HG02884 (cell line): ENCODE data around the gene TFEB.
"Not testable (repeated sequence)": the region's sequence is repeated elsewhere in the genome, so short reads cannot be mapped to it uniquely, and the experiment has no call there.

Experiments
- ATAC-seq: cut with Tn5 transposase; IDR thresholded peaks from one replicate; pipeline ENCODE4 v1.9.1; 2021; ENCODE audit warnings: mild to moderate bottlenecking, moderate library complexity; ENCODE audit not compliant: unreplicated experiment

Gene TFEB

DNA sequence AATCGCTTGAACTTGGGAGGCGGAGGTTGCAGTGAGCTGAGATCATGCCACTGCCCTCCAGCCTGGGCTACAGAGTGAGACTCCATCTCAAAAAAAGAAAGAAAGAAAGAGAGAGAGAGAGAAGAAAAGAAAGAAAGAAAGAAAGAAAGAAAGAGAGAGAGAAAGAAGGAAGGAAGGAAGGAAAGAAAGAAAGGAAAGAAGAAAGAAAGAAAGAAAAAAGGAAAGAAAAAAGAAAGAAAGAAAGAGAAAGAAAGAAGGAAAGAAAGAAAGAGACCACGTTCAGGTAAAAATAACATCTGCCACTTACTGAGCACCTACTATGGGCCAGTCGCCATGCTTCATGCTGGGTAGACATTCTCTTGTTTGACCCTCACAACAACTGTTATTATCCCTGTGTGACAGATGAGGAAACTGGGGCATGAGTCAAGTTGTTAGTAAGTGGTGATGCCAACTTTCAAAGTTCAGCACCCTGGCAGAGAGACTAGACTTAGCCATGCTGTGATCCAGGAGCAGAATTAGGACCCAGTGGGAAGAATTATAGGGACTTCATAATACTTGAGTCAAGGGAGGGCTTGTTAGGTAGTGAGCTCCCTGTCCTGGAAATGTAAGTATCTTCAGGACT, 30.7 kb upstream of the TFEB start:
- not testable (repeated sequence) for ATAC-seq

DNA sequence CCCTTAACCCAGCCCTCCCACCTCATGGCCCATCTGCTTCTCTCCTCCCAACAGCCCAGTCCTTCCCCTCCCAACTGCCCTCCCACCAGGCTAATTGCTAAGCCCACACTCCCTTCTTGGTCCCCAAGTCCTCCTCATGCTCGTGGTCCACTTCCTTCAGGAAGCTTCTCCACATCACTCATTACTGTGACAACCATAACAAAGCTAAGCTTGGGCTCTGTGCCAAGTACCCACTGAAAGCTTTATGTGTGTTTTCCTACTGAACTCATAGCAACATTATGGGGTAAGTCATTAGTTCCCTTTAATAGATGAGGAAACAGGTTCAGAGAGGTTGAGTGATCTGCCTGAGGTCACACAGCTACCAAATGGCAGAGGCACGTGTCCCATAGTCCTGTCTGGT, 28.1 kb upstream of the TFEB start:
- no peak for ATAC-seq

DNA sequence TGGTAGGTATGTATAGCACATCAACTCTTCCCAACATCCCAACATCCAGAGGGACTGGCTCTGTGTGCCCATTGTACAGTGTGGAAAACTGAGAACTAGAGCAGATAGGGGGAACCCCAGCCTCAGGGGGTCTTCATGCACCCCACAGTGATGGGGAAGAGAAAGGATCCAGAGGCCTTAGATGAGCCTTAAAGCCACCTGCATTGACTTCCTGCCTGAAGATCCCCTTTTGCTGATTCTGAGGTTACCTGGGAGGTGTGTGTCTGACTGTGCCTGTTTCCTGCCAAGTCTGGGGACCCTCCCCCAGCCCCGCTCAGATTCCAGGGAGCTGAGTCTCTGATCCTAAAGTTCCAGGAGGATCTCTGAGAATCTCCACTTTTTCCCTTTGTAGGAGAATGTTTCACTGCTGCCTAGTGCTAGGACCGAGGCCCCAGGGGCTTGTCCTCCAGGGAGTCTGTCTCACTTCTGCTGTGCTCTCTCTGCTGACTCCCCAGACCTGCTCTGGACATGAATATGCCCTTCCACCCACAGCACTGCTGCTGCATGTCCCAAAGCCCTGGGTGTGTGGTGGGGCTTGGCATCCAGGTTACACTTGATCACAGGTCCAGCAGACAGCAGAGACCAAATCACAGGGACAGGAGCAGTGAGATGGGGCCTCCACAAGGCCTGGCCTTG, 24.6 kb upstream of the TFEB start:
- no peak for ATAC-seq

DNA sequence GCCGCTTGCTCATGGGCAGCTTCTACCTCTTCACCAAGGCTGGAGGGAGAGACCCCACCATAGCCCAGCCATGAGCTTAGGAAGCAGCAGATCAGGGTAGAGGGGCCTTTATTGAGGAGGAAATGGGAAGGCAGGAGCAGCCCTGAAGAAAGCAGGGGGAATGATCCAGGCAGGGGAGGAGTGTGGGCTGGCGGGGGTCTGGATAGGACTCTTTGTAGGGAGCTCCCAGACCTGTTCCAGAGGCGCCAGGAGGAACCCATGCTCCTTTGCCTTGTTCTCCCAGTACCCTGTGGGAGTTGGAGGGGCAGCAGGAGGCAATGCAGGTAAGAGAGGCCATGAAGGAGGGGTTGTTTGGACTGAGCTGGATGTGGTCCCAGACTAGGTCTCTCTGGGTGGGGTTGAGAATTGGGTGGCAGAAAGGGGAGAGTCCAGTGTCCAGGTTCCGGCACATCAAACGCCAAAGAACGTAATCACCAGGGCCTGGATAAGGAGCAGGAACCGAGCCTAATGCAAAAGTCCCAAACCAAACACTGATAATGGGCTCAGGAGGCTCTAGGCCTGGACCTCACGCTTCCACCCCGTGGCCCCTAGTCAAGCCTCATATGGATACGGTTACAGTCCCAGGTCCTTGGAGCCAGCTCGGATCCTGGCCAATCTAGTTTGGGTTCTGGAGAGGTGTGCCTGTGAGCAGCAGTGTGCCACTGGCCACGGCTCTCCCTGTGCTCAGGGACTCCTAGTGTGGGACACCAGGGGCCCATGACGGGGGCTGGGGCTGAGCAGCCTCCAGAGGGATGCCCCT, 23.9 kb upstream of the TFEB start:
- no peak for ATAC-seq

DNA sequence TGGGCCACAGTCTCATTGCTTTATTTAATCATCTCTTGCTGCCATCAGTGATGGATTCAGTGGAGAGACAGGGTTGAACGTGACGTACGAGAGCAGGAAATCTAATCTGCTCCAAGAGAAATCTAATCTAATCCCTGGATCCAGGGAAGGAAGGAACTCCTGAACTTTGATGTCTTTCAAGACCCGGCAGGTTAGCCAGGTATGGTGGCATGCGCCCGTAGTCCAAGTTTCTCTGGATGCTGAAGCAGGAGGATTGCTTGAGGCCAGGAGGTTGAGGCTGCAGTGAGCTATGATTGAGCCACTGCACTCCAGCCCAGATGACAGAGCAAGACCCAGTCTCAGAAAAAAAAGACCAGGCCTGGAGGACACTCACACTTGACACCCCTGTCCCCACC, 23.2 kb upstream of the TFEB start:
- ATAC-seq: no peak

DNA sequence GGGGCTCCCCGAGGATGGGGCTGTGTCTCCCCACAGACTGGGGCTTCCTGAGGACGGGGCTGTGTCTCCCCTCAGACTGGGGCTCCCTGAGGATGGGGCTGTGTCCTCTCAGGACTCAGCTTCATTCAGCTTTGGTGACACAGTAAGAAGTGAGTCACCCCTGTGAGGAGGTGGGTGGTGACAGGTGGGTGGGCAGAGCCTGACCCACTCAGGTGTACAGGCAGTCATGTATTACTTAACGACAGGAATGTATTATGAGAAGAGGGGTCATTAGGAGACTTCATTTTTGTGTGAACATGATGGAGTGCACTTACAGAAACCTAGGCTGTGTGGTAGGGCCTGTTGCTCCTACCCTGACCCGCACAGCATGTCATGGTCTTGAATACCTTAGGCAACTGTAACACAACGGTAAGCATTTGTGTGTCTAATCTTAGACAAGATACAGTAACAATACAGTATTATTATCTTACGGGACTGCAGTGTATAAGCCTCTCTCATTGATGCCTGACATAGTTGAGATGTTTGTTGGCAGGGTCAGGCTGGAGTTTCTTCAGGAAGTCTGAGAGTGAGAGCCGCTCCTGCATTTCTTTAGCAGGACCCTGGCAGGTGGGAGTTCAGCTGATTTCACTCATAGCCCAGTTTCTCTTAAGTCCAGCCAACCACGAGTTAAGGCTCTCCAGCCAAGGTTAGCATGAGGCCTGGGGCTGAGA, 22.7 kb upstream of the TFEB start:
- ATAC-seq: no peak

DNA sequence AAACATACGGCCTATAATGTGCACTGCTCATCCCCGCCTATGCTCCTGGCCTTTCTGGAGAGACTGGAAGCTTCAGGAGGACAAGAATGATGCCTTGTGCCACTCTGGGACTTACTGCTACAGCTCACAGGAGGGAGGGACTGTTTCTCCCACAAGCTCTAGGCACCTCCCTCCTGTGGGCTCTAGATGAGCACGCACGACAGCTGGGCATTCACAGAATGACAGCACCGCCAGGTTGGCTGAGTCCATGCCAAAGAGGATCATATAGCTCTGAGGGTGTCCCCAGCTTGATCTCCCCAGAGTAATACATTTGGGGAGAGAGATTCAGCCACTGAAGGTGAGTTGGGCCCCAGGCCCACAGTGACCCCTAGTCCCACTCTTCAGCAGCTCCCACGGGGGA, 21.9 kb upstream of the TFEB start:
- ATAC-seq: no peak

DNA sequence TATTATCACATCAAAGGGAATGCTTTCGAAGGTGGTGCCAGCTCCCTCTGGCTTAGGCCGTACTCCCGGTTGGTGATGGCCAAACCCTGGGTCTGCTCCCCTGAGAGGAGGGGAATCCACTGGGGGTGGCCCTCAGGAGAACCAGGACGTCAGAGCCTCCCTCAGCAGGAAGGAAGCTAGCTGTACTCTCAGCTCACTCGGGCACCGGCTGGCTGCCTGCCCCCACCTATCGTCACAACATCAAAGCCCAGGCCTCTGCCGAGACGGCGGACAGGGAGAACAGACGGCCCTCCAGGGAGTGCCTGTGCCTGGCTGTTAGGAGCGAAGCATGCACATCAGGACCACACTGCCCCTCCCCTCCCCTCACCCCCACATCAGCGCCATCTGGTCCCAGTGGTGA, 20.9 kb upstream of the TFEB start:
- ATAC-seq: no peak

DNA sequence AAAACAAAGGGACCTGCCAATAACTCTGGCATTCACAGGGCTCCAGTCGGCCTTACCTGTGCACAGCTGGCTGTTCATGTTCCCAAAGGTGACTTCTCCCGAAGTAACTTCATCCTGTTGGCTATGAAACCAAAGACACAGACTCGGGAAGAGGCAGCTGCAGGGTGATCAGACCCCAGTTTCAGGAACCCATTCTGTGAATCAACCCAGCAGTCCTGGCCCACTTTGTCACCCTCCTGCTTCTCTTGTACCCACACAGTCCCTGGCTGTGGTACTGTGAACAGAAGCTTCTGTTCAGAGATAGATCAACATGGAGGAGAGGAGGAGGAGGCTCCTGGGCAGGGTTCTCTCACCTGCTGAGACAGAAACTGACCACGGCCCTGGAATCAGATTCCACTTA, 20.5 kb upstream of the TFEB start:
- ATAC-seq: no peak

DNA sequence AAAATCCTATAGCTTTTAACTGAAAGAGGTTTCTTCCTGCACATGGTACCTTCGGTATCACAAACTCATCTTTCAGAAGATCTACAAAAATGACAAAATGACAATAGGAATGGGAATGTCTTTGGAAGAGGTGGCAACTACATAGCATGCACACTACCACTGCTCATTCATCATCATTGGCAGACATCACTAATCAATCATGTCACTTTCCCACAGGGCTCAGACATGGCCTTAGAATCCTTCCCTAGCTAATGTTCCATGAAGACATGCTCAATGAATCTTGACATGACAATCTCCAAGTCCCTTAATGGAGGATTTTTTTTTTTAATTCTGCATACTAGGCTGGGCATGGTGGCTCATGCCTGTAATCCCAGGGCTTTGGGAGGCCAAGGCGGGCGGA, 15.0 kb upstream of the TFEB start:
- ATAC-seq: no peak

DNA sequence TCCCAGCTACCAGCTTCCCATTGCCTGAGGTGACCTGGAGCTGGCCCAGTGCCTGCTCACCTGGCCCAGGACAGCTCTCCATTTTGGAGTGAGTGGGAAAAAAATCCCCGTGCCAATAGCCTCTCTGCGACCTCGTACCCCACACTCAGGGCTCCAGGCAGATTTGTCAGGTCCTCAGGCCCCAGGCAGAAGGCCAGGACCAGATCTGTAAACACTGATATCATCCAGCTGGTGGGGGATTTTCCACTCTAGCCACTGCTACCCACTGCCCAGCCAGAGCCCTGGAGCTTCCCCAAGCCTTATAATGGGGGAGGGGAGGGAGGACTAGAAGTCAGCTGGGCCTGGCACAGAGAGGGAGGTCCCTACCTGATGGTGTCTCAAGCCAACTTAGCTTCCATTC, 13.1 kb upstream of the TFEB start:
- no peak for ATAC-seq

DNA sequence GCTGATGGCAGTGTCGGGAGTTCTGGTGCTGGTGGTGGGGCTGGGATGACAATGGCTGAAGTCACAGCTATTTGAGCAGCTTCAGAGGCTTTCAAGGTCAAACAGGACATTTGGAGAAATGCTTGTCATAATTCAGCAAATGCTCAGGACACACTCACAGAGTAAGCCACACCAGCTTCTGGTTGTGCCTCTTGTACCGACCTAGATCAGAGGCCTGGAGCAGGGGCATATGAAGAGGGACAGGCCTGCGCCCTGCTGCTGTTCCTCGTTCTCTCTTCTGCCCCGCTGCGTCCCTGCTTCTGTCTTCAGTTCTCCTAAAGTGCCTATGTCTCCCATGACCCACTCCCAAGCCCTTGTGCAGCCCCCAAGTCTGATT, 12.7 kb upstream of the TFEB start:
- ATAC-seq: no peak

DNA sequence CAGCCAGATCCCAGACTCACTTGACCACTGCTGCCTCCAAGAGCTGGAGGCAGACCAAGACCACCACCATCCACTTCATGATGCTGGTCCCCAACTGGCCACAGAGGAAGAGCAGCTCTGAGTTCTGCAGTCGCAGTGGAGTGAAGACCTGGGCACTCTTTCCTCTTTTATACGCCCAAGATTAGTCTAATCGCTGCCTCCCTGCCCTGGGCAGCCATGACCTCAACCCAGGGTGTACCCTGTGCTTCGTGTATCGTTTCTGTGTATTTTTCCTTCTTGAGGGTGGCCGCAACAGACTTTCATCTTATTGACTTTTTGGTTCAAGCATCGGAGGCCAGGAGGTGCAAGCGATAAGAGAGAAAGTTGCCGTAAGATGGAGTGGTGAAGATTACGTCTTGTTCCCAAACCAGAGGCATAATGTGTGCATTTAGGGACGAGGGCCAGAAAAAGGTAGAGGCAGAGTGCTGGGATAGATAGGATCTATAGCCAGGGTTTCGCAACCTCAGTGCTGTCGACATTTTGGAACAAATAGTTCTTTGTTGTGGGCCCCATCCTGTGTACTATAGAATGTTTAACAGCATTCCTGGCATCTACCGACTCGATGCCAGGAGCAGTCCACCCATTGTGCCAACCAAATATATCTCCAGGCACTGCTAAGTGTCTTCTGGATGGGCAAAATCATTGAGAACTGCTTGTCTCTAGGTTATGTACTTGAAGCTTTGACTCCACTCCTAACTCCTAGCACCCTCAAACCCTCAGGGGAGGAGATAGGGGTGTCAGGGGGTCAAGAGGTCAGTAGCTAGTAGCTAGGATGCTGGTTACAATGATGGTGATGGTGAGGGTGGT, 12.1 kb upstream of the TFEB start, which contains the start of gene PGC:
TSS of gene PGC (minus strand) at position 142 of the 846 bp plus-strand sequence. CDS start at position 79, 63 bp downstream.
- no peak for ATAC-seq

DNA sequence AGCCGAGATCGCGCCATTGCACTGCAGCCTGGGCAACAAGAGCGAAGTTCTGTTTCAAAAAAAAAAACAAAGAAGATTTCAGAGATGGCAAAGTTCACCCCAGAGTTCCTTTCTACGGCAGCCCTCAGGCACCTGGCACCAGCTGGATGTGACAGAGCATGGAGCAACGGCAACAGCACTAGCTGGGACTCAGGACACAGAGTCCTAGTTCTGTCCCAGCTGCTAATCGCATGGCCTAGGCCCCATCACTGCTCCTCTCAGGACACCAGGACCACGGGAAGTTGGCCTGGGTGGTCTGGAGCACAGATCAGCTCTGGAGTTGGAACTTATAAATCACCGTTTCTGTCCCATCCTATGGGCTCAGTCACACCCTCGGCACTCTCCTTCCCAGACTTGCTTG, 10.7 kb upstream of the TFEB start:
- ATAC-seq: no peak

DNA sequence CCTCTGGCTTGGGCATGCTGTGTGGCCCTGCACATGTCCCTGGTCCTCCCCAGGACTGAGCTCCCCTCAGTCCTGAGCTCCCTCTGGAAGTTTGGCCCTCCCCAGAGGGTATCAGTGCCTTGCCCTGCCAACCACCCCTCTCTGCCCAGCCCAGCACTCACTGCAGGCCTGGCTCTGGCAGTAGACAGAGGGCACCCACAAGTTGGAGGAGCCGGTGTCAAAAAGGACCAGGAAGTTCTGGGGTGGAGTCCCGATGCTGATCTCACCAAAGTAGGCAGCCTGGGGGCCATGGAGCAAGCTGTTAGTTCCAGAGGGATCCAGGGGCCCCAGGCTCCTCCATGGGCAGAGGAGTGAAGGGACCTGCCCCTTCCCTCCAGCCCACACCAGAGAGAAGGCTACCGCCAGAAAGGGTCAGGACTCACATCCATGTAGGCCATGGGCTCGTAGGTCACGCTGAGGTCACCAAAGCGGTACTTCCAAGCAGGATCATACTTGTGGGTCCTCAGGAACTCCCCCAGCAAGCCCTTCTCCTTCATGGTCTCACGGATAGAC, 8.9 kb upstream of the TFEB start:
- no peak for ATAC-seq

DNA sequence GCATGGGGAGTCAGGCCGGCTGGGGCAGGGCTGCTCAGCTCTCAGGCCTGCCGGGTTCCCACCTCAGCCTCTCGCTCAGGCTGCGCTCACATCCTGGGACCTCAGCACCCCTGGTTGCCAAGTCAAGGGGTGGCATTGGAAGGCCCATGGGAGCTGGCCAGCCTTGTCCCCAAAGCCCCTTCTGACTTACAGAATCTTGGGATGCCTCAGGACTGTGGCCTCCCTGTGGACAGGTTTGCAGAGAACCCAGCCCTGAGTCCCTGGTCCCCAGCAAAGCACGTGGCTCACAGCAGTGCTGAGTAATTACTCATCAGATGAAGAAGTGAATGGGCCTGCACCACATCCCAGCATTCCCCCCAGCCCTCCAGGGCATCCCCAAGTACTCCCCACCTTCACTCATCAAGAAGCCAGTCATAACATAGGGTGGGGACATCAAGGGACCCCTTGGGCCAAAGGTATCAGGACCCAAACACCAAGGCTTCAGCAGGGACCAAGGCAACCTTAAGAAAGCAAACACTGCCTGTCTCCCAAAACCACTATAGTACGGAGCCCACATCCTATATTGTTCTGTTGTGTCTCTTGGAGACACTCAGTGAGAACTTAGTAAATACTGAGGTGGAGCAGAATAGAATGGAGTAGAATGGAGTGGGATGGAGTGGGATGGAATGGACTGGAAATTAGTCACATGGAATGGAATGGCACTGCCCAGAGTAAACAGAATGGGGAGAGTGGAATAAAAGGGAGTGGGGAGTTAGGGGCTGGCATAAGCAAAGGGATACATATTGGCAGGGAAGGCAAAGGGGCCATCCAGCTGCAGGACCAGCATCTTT, 8.2 kb upstream of the TFEB start:
- ATAC-seq: no peak

DNA sequence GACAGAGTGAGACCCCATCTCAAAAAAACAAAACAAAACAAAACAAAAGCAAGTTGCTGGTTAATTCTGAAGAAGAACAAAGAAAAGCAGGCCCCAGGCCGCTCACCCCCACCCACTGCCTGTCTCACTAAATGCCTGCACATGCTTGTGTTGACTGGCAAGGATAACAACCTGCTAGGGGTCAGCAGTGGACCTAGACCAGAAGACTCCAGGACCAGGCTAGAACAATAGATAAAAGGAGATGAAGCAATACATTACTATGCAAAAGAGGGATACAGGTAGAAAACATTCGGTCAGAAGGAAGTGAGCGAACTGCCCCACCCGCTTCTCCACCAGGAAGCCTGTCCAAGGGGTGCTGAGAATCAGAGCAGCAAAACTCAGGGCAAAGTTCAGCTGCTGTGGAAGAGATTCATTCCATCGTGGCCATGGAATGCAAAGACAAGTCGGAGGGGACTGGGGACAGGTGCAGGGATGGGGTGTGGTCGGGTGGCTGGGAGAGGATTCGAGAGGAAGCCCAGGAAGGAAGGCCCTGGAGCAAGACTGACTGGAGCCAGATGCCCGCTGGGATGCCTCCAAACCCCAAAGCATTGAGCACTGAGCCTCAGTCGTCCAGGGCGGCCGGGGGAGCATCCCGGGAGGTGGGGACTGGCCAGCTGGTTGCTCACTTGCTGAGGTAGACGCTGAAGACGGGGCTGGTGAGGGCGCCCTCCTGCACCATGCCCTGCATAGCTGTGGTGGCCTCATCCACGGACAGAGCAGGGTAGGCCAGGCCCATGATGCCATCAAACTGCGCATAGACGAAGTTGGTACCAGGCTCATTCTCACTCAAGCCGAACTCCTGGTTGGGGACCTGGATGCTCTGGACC, 6.5 kb upstream of the TFEB start:
- no peak for ATAC-seq

DNA sequence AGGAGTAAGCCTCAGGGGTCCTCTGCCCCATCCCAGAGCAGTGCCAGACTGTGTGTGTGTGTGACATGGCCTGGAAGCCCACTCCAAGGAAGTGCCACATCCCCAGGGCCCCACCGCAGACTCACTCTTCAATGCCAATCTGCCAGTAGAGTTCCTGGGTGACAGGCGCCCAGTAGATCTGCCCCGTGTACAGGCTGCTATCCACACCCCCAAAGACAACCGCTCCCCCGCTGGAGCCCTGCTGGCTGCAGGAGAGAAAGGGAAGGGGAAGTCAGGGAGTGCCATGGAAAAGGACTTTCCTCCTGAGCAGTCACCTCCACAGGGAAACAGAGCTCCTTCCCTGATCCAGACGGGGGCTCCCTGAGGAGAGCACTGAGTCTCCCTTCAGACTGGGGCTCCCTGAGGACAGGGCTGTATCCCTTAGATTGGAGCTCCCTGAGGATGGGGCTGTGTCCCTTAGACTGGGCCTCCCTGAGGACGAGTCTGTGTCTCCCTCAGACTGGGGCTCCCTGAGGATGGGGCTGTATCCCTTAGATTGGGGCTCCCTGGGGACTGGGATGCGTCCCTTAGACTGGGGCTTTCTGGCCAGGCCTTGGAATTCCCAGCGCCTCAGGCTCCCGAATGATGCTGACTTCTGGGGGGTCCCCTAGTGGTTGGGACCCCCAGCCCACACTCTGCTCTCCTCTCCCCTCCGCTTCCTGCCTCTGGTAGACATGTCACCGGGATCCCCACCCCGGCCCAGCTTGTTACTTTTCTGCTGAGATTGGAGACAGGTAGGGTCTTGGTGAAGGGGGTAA, 5.2 kb upstream of the TFEB start:
- no peak for ATAC-seq
